Osteoblast (primary cell): ENCODE results near the gene ALG5. TPM values are rescaled to one million over a fixed set of nuclear protein-coding genes. Genes with fewer than 3 reads are reported as not detected.
A peak's percentile ranks its signal among the peaks of the same experiment; 100 is the strongest.

Experiments used
- DNase-seq: peaks from one replicate; pipeline ENCODE4 v3.0.0; 2011; ENCODE audit warnings: low spot score, mixed read lengths; ENCODE audit not compliant: insufficient read length; ENCODE audit errors: missing footprints
- H2AFZ ChIP-seq: 2 replicates; pipeline ENCODE4 v1.6.0; 2011; ENCODE audit warnings: mild to moderate bottlenecking, low read length
- H3K27ac ChIP-seq: 2 replicates; pipeline ENCODE4 v1.5.1; 2011; ENCODE audit warnings: mild to moderate bottlenecking, low read depth, low read length, moderate library complexity
- H3K27me3 ChIP-seq: 2 replicates; pipeline ENCODE4 v1.6.0; 2012; ENCODE audit warnings: mild to moderate bottlenecking, control low read depth, inconsistent platforms, low read length, moderate library complexity; ENCODE audit not compliant: insufficient read depth
- H3K36me3 ChIP-seq: 2 replicates; pipeline ENCODE4 v1.5.1; 2011; ENCODE audit warnings: mild to moderate bottlenecking, low read length, control low read depth, moderate library complexity; ENCODE audit not compliant: insufficient read depth
- H3K4me1 ChIP-seq: 2 replicates; pipeline ENCODE4 v1.5.1; 2011; ENCODE audit warnings: mild to moderate bottlenecking, low read length, control low read depth, moderate library complexity; ENCODE audit not compliant: insufficient read depth
- H3K4me2 ChIP-seq: 2 replicates; pipeline ENCODE4 v1.6.0; 2011; ENCODE audit warnings: mild to moderate bottlenecking, low read length; ENCODE audit not compliant: insufficient read depth
- H3K4me3 ChIP-seq: fragments of 200-600 bp; sonication (generic); 3 replicates; pipeline ENCODE4 v1.5.1; 2012; ENCODE audit warnings: mild to moderate bottlenecking, low read length, inconsistent platforms; ENCODE audit not compliant: insufficient read depth
- H3K79me2 ChIP-seq: 2 replicates; pipeline ENCODE4 v1.6.0; 2012; ENCODE audit warnings: mild to moderate bottlenecking, low read length, control low read depth, inconsistent platforms; ENCODE audit not compliant: insufficient read depth
- H3K9me3 ChIP-seq: 2 replicates; pipeline ENCODE4 v1.5.1; 2011; ENCODE audit warnings: low read depth, low read length, control low read depth
- H4K20me1 ChIP-seq: 2 replicates; pipeline ENCODE4 v1.6.0; 2012; ENCODE audit warnings: mild to moderate bottlenecking, low read length, control low read depth; ENCODE audit not compliant: insufficient read depth
- CTCF ChIP-seq: IDR thresholded peaks from 2 replicates; pipeline ENCODE4 v1.5.1; 2011; ENCODE audit warnings: mild to moderate bottlenecking, low read depth, low read length, moderate library complexity; ENCODE audit errors: extremely low read depth
- total RNA-seq: library from RNA; depleted of rRNA; stranded (reverse); fragments of >200 nt; gene quantifications from 2 replicates; pipeline ENCODE4 v1.2.3, GENCODE V29; 2012

The ALG5 gene
- total RNA-seq, 1 donor = 39.4 TPM

- H3K4me1 ChIP-seq = peaks cover 5% of the 10 kb centered on the region
- H3K79me2 ChIP-seq = no peaks in the 10 kb centered on the region
- no peak overlapping the region for H3K27ac ChIP-seq
- H3K9me3 ChIP-seq = no peaks in the 10 kb centered on the region
- peaks cover 84% of the 10 kb centered on the region for H3K36me3 ChIP-seq
- DNase-seq = no peak
- H3K27me3 ChIP-seq = no peaks in the 10 kb centered on the region
- TF ChIP-seq CTCF = no peak
- H4K20me1 ChIP-seq = no peaks in the 10 kb centered on the region
- H2AFZ ChIP-seq = no peak overlapping the region
- H3K4me3 ChIP-seq = no peak overlapping the region
- H3K4me2 ChIP-seq = no peak overlapping the region
Observed at GRCh38 chr13:36986462-36987240, 12.5 kb downstream of the ALG5 start.

DNA sequence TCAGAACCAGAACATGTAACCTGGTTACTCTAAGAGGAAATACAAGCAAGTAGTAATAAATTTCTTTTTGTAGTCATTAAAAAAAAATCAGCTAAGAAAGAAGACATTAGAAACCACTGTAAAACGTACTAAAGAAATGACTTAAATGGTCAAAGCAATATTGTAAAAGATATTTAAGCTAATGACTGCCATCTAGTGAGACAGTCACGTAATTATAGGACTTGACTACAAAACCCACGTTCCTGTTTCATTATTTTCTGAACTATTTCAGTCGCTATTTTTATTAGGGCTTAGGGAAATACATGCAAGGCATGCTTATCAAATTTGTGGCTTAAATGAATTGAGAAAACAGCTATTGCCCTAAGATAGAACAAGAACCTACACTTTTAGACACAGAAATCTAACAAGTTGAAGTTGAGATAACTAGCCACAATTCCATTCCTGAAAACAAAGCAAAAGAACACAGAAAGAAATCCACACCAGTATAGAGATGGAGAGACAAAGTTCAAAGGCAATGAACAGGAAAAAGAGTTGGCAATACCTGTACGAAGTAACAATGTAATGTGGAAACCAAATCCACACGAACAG is 17.9 kb downstream of the ALG5 start:
- no peak for DNase-seq
- Histone ChIP-seq H2AFZ (no peak overlapping the region), H4K20me1 (no peaks in the 10 kb centered on the region), H3K27me3 (no peaks in the 10 kb centered on the region), H3K36me3 (peaks cover 49% of the 10 kb centered on the region), H3K27ac (no peak overlapping the region), H3K9me3 (no peaks in the 10 kb centered on the region), H3K4me1 (peaks cover 9% of the 10 kb centered on the region), H3K4me3 (no peak overlapping the region), H3K4me2 (no peak overlapping the region), H3K79me2 (no peaks in the 10 kb centered on the region)
- peak; percentile 61 for TF ChIP-seq CTCF

- Histone ChIP-seq H3K27me3 (no peaks in the 10 kb centered on the region), H3K4me1 (peaks cover 9% of the 10 kb centered on the region), H4K20me1 (no peaks in the 10 kb centered on the region), H3K4me2 (no peak overlapping the region), H3K9me3 (no peaks in the 10 kb centered on the region), H2AFZ (no peak overlapping the region), H3K79me2 (no peaks in the 10 kb centered on the region), H3K4me3 (no peak overlapping the region), H3K36me3 (peaks cover 47% of the 10 kb centered on the region), H3K27ac (peak overlapping the region; percentile 15)
- TF ChIP-seq CTCF = no peak
- no peak for DNase-seq
Observed at GRCh38 chr13:36979361-36980050, 19.6 kb downstream of the ALG5 start.

GRCh38 chr13:36975172-36975571 is 24.0 kb downstream of the ALG5 start:
- Histone ChIP-seq H2AFZ (no peak overlapping the region), H4K20me1 (no peaks in the 10 kb centered on the region), H3K4me3 (no peak overlapping the region), H3K9me3 (no peaks in the 10 kb centered on the region), H3K4me2 (no peak overlapping the region), H3K4me1 (peaks cover 7% of the 10 kb centered on the region), H3K36me3 (peaks cover 52% of the 10 kb centered on the region), H3K27ac (no peak overlapping the region), H3K79me2 (no peaks in the 10 kb centered on the region), H3K27me3 (no peaks in the 10 kb centered on the region)
- no peak for DNase-seq
- no peak for TF ChIP-seq CTCF
